ENCODE data around the gene DEFB132. TPM values are rescaled to one million over a fixed set of nuclear protein-coding genes. Genes with fewer than 3 reads are reported as not detected.

Gene DEFB132
- total and polyA plus RNA-seq, 2 donors (not counting 1 experiment from before 2014, with no cell fraction given): not detected

- Histone ChIP-seq H2AFZ (ENCODE audit: low read length) (no peak overlapping the region), H3K4me2 (ENCODE audit: extremely low read depth, insufficient read depth, low read length) (no peak overlapping the region), H3K79me2 (ENCODE audit: control insufficient read depth, insufficient read depth, low read length) (no peaks in the 10 kb centered on the region), H3K9me3 (ENCODE audit: control insufficient read depth, insufficient read depth, low read depth, low read length) (no peaks in the 10 kb centered on the region), H4K20me1 (ENCODE audit: control insufficient read depth, extremely low read depth, insufficient read depth, low read length) (no peaks in the 10 kb centered on the region), H3K4me3 (replicated peaks in 1 of 4; ENCODE audit: control extremely low read depth in 1 of 4, insufficient read depth in 1 of 4, low read depth in 3 of 4, low read length in 4 of 4) (no peak overlapping the region), H3K4me1 (ENCODE audit: control insufficient read depth, extremely low read depth, insufficient read depth, low read length) (no peaks in the 10 kb centered on the region), H3K27me3 (ENCODE audit: control insufficient read depth, insufficient read depth, low read length) (peaks cover 2% of the 10 kb centered on the region), H3K27ac (ENCODE audit: insufficient read depth, low read length) (no peak overlapping the region), H3K9ac (ENCODE audit: insufficient read depth, low read length) (no peak overlapping the region), H3K36me3 (ENCODE audit: control insufficient read depth, insufficient read depth, low read length) (no peaks in the 10 kb centered on the region)
- no peak for TF ChIP-seq EZH2 (IDR thresholded peaks at IDR 0.05; ENCODE audit: low read length, missing control alignments)
- TF ChIP-seq CTCF (conservative IDR thresholded peaks at IDR 0.05 in 1 of 2, IDR thresholded peaks at IDR 0.05 in 1 of 2; ENCODE audit: low read depth in 1 of 2, low read length in 2 of 2): no peak
- DNase-seq (ENCODE audit: low read depth in 2 of 2): no peak
These were observed 43.1 kb upstream of the DEFB132 start for GRCh38 chr20:214383-214782.

- H3K4me2 ChIP-seq (ENCODE audit: extremely low read depth, insufficient read depth, low read length): no peak overlapping the region
- H3K4me3 ChIP-seq (replicated peaks in 1 of 4; ENCODE audit: control extremely low read depth in 1 of 4, insufficient read depth in 1 of 4, low read depth in 3 of 4, low read length in 4 of 4): no peak overlapping the region
- no peaks in the 10 kb centered on the region for H3K79me2 ChIP-seq (ENCODE audit: control insufficient read depth, insufficient read depth, low read length)
- H3K27ac ChIP-seq (ENCODE audit: insufficient read depth, low read length): no peak overlapping the region
- H3K36me3 ChIP-seq (ENCODE audit: control insufficient read depth, insufficient read depth, low read length): no peaks in the 10 kb centered on the region
- TF ChIP-seq CTCF (conservative IDR thresholded peaks at IDR 0.05 in 1 of 2, IDR thresholded peaks at IDR 0.05 in 1 of 2; ENCODE audit: low read depth in 1 of 2, low read length in 2 of 2) (no peak), EZH2 (IDR thresholded peaks at IDR 0.05; ENCODE audit: low read length, missing control alignments) (no peak)
- H3K27me3 ChIP-seq (ENCODE audit: control insufficient read depth, insufficient read depth, low read length): no peaks in the 10 kb centered on the region
- no peak overlapping the region for H2AFZ ChIP-seq (ENCODE audit: low read length)
- no peaks in the 10 kb centered on the region for H3K4me1 ChIP-seq (ENCODE audit: control insufficient read depth, extremely low read depth, insufficient read depth, low read length)
- no peak for DNase-seq (ENCODE audit: low read depth in 2 of 2)
- H3K9me3 ChIP-seq (ENCODE audit: control insufficient read depth, insufficient read depth, low read depth, low read length): no peaks in the 10 kb centered on the region
- H4K20me1 ChIP-seq (ENCODE audit: control insufficient read depth, extremely low read depth, insufficient read depth, low read length): no peaks in the 10 kb centered on the region
- no peak overlapping the region for H3K9ac ChIP-seq (ENCODE audit: insufficient read depth, low read length)
These were observed 41.7 kb upstream of the DEFB132 start for GRCh38 chr20:215796-216195.

- H3K27me3 ChIP-seq (ENCODE audit: control insufficient read depth, insufficient read depth, low read length): no peaks in the 10 kb centered on the region
- no peak for TF ChIP-seq EZH2 (IDR thresholded peaks at IDR 0.05; ENCODE audit: low read length, missing control alignments)
- TF ChIP-seq CTCF (conservative IDR thresholded peaks at IDR 0.05 in 1 of 2, IDR thresholded peaks at IDR 0.05 in 1 of 2; ENCODE audit: low read depth in 1 of 2, low read length in 2 of 2): no peak
- H3K9me3 ChIP-seq (ENCODE audit: control insufficient read depth, insufficient read depth, low read depth, low read length): no peaks in the 10 kb centered on the region
- no peaks in the 10 kb centered on the region for H3K36me3 ChIP-seq (ENCODE audit: control insufficient read depth, insufficient read depth, low read length)
- H3K27ac ChIP-seq (ENCODE audit: insufficient read depth, low read length): no peak overlapping the region
- no peak for DNase-seq (ENCODE audit: low read depth in 2 of 2)
- no peak overlapping the region for H2AFZ ChIP-seq (ENCODE audit: low read length)
- no peak overlapping the region for H3K4me2 ChIP-seq (ENCODE audit: extremely low read depth, insufficient read depth, low read length)
- no peaks in the 10 kb centered on the region for H3K4me1 ChIP-seq (ENCODE audit: control insufficient read depth, extremely low read depth, insufficient read depth, low read length)
- no peak overlapping the region for H3K9ac ChIP-seq (ENCODE audit: insufficient read depth, low read length)
- H4K20me1 ChIP-seq (ENCODE audit: control insufficient read depth, extremely low read depth, insufficient read depth, low read length): no peaks in the 10 kb centered on the region
- H3K79me2 ChIP-seq (ENCODE audit: control insufficient read depth, insufficient read depth, low read length): no peaks in the 10 kb centered on the region
- H3K4me3 ChIP-seq (replicated peaks in 1 of 4; ENCODE audit: control extremely low read depth in 1 of 4, insufficient read depth in 1 of 4, low read depth in 3 of 4, low read length in 4 of 4): no peak overlapping the region
These were observed 40.3 kb upstream of the DEFB132 start for GRCh38 chr20:217266-217665.

Measured in fibroblast of lung (primary cell).